GM21619 (cell line): ENCODE results near the gene ATXN1.
A peak's percentile ranks its signal among the peaks of the same experiment; 100 is the strongest.
"Not testable (repeated sequence)": the region's sequence is repeated elsewhere in the genome, so short reads cannot be mapped to it uniquely, and the experiment has no call there.

Experiments used
- ATAC-seq: cut with Tn5 transposase; IDR thresholded peaks from one replicate; pipeline ENCODE4 v1.9.1; 2021; ENCODE audit not compliant: unreplicated experiment

The ATXN1 gene

GRCh38 chr6:16625291-16626265, 135.7 kb downstream of the ATXN1 start:
- no peak for ATAC-seq

GRCh38 chr6:16624636-16625290, 136.5 kb downstream of the ATXN1 start:
- no peak for ATAC-seq

- ATAC-seq: no peak
These were observed 137.5 kb downstream of the ATXN1 start for GRCh38 chr6:16623731-16624130.

- ATAC-seq: no peak
These were observed 138.1 kb downstream of the ATXN1 start for GRCh38 chr6:16623029-16623653.

GRCh38 chr6:16622193-16622592, 139.1 kb downstream of the ATXN1 start:
- no peak for ATAC-seq

- no peak for ATAC-seq
These were observed 140.3 kb downstream of the ATXN1 start for GRCh38 chr6:16621002-16621401.

- ATAC-seq: no peak
These were observed 141.5 kb downstream of the ATXN1 start for GRCh38 chr6:16619777-16620176.

- no peak for ATAC-seq
These were observed 142.3 kb downstream of the ATXN1 start for GRCh38 chr6:16618962-16619361.

GRCh38 chr6:16615215-16615614, 146.0 kb downstream of the ATXN1 start:
- not testable (repeated sequence) for ATAC-seq

GRCh38 chr6:16614143-16614542, 147.1 kb downstream of the ATXN1 start:
- ATAC-seq: not testable (repeated sequence)

GRCh38 chr6:16613504-16613903, 147.8 kb downstream of the ATXN1 start:
- not testable (repeated sequence) for ATAC-seq

GRCh38 chr6:16608444-16608843, 152.8 kb downstream of the ATXN1 start:
- ATAC-seq: no peak

GRCh38 chr6:16602035-16602434, 159.2 kb downstream of the ATXN1 start:
- peak; percentile 83 for ATAC-seq

- no peak for ATAC-seq
These were observed 160.6 kb downstream of the ATXN1 start for GRCh38 chr6:16600701-16601100.

- no peak for ATAC-seq
These were observed 161.2 kb downstream of the ATXN1 start for GRCh38 chr6:16600026-16600425.

- ATAC-seq: no peak
These were observed 164.5 kb downstream of the ATXN1 start for GRCh38 chr6:16596616-16597331.

- no peak for ATAC-seq
These were observed 165.6 kb downstream of the ATXN1 start for GRCh38 chr6:16595514-16596120.

- ATAC-seq: no peak
These were observed 166.4 kb downstream of the ATXN1 start for GRCh38 chr6:16594849-16595248.

- peak; percentile 14 for ATAC-seq
These were observed 168.9 kb downstream of the ATXN1 start for GRCh38 chr6:16592223-16592911.
